ENCODE data around the gene CRKL.

The CRKL gene

DNA sequence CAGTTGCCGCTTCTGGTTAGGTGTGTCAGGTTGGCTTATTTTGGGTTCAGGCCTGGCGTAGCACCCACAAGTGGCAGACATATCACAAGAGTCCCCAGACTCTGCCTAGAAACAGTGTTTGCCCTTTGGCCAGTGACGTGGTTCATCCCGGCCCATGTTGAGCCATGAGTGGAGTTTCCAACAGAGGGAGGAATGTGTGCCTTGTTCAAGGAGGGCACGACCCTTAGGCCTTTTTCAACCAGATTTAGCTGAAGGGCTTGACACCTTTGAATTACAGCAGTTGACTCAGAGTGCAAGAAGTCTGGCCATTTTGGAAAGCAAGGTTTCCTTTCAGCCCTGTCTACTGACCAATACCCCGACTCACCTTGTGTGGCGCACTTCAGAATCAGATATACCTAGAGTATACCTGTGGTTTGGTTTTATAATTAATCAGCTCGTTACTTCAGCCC is 34.7 kb downstream of the CRKL start:
- DNase-seq (ENCODE audit: low spot score): no peak

- no peak for DNase-seq (ENCODE audit: low spot score)
These were observed 35.5 kb downstream of the CRKL start for GRCh38 chr22:20952544-20953341.

DNA sequence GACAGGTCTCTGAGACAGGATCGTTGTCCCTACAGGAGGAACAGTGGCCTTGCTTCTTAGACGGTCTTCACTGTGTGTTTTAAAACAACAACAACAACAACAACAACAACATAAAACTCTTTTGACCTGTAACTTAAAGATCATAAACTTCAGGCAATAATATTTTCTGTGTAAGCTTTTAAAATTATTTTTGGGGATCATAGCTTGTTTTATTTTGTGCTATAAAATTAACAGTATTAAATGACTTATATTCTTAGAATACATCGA is 36.1 kb downstream of the CRKL start:
- no peak for DNase-seq (ENCODE audit: low spot score)

DNA sequence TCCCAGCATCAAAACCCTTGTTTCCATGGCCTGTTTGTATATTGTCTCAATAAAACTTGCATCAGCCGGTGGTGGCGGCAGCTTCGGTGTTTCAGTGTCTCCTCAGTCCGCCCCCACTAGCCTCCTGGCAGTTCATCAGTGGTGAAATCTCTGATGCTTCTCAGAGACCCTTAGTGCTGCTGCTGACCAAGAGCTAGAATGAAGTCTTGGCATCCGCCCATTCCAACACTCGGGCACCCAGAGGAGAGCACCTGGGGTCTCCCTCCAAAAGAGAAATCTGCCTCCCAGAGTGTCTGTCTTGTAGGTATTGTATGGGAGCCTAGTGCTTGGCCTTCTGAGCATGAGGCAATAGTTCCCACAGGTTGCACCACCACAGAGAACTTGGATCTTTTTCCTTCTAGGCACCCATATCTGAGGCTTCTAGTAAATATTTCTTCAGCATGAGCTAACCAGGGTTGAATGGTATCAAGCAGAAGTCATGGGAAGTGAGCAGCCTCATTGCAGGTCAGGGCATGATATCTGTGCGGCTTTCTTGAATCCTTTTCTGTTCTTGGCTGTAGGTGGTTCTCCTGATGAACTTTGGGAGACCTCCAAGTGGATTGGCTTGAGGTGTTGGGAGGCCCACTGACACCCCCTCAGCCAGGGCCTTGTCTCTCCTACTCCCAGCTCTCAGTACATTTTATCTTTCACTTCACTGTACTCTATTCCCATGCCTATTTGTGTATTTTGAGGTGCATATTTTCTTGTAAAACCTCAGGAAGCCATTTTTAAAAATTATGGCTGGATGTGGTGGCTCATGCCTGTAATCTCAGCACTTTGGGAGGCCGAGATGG is 36.7 kb downstream of the CRKL start:
- DNase-seq (ENCODE audit: low spot score): no peak

GRCh38 chr22:20955548-20955947 is 38.3 kb downstream of the CRKL start:
- DNase-seq (ENCODE audit: low spot score): no peak

DNA sequence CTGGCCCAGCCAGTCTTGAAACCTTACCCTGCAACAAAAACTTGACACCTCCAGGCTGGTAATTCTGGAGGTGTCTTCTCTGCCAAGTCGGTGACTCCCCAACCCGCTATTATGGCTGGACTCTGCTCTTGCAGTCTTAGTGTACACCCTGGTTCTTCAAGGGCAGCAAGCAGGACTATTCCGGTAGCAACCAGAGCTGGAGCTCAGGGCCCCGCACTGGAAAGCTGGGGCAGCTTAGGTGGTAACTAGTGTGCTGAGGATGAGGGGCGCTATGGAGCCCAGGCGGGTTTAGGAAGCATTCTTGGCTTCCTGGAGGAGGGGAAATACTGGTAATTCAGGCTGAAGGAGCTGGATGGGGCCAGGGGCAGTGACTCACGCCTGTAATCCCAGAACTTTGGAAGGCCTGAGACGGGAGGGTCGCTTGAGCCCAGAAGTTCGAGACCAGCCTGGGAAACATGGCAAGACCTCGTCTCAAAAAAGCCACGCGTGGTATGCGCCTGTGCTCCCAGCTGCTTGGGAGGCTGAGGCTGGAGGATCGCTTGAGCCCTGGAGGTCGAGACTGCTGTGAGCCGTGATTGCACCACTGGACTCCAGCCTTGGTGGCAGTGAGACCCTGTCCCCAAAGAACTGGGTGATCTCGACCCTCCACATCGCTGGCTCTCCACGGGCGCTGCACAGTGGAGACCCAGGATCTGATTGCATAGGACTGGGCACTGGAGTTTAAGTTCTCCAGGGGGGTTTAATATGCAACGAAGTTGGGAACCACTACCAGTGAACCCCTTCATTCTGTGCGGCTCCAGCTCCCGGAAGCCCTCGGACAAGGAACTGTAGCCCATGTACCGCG is 39.3 kb downstream of the CRKL start:
- no peak for DNase-seq (ENCODE audit: low spot score)

DNA sequence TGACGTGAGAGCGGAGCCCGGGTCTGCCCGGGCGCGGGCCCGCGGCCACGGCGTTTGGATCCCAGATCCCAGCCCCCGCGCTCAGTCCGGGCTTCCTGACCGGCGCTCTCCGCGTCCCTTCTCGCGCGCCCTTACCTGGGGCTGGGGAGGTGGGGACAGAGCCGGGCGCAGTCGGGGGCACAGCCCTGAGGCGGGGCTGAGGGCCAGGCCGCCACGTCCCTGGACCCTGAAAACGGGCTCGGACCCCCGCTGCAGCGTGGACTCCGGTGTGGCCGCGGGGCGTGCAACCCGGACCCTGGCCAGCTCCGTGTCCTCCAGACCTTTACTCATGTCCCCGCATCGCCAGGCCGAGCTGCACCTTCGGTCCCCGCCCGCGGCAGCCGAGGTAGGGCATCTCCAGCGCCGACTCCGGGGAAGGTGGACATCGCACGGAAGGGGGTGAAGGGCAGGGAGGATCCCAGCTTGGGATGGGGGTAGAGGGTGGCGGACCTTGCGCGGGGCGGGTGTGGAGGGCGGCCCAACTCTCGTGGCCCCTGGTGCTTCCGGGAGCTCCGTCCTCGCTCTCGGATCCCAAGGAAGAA is 40.0 kb downstream of the CRKL start:
- DNase-seq (ENCODE audit: low spot score): no peak

- no peak for DNase-seq (ENCODE audit: low spot score)
These were observed 40.6 kb downstream of the CRKL start for GRCh38 chr22:20957683-20958431.

DNA sequence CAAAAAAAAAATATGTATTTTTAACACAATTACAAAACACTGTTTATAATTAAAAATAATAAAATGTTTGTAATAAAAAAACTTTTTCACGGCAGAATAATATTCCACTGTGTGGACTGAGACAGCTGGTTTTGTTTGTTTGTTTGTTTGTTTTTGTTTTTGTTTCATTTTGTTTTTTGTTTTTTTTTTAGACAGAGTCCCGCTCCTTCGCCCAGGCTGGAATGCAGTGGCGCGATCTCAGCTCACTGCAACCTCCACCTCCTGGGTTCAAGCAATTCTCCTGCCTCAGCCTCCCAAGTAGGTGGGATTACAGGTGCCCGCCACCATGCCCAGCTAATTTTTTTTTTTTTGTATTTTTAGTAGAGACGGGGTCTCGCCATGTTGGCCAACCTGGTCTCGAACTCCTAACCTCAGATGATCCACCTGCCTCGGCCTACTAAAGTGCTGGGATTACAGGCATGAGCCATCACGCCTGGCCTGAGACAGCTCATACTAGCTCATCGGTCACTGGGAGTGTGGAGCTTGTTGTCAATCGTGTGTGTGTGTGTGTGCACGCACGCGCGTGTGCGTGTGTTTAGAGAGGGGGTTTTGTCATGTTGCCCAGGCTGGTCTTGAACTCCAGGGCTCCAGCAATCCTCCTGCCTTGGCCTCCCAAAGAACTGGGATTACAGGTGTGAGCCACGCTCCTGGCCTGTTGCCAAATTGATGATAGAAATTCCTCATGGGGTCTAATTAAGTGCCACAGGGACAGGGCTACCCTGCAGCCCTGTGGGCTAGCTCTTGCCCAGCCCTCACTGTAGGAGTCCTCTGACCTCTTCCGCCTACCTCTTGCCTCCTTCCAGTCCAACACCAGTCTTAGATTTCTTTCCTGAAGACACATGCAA is 42.6 kb downstream of the CRKL start:
- DNase-seq (ENCODE audit: low spot score): no peak

GRCh38 chr22:20960609-20961008 is 43.4 kb downstream of the CRKL start:
- DNase-seq (ENCODE audit: low spot score): no peak

GRCh38 chr22:20962491-20962945 is 45.3 kb downstream of the CRKL start:
- DNase-seq (ENCODE audit: low spot score): no peak

GRCh38 chr22:20963201-20964052 is 46.2 kb downstream of the CRKL start:
- no peak for DNase-seq (ENCODE audit: low spot score)

DNA sequence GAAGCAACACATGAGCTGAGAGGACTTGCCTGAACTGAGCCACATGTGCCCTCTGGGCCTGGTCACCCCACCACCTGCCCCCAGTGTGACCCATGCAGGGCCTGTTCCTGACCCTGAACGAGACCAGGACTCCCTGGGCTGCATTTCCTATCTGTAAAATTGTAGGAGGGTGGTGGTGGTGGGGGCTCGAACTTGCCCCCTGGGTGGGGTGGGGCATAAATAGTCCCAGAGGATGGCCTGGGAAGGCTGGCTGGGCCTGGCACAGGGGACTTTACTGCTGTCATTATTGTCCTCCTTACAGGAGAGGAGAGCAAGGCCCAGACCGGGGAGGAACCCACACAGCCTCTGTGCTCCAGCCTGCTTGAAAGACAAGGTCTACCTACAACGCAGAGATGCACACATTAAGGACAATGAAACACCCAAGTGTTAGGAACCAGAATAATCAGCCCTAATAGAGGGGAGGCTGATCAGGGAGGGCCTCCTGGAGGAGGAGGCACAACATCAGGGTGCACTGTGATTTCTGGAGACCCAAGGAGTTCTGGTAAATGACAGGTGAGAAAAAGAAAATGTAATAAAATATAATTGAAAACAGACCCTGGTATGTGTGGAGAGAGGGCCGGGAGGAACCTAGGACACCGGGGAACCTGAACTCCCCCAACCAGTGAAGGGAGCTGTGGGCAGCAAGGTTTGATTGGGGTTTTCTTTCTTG is 47.0 kb downstream of the CRKL start:
- DNase-seq (ENCODE audit: low spot score): no peak

- no peak for DNase-seq (ENCODE audit: low spot score)
These were observed 47.5 kb downstream of the CRKL start for GRCh38 chr22:20964799-20965103.

GRCh38 chr22:20965104-20965887 is 48.1 kb downstream of the CRKL start:
- no peak for DNase-seq (ENCODE audit: low spot score)

GRCh38 chr22:20965888-20966855 is 49.0 kb downstream of the CRKL start:
- DNase-seq (ENCODE audit: low spot score): no peak
